GM15510 (cell line): ENCODE measurements around the gene MTX1.

ENCODE experiments used
- POLR2A ChIP-seq: IDR thresholded peaks from 3 replicates; pipeline ENCODE4 v1.6.1; 2011; ENCODE audit warnings: borderline replicate concordance; ENCODE audit not compliant: insufficient read length; ENCODE audit errors: extremely low read depth

Gene MTX1

GRCh38 chr1:155208541-155209311 is at the start of gene MTX1:
TSS of gene MTX1 (plus strand) at chr1:155208695. CDS start at chr1:155208805, 110 bp downstream.
- peak; percentile 63 for TF ChIP-seq POLR2A

GRCh38 chr1:155158991-155159390 is 49.5 kb upstream of the MTX1 start:
- no peak for TF ChIP-seq POLR2A

- no peak for TF ChIP-seq POLR2A
Measured at GRCh38 chr1:155160128-155160527, 48.4 kb upstream of the MTX1 start.

GRCh38 chr1:155166051-155166470 is 42.4 kb upstream of the MTX1 start:
- no peak for TF ChIP-seq POLR2A

GRCh38 chr1:155166471-155167165 is 41.9 kb upstream of the MTX1 start:
- TF ChIP-seq POLR2A: no peak

- TF ChIP-seq POLR2A: no peak
Measured at GRCh38 chr1:155167166-155168104, 41.1 kb upstream of the MTX1 start.

GRCh38 chr1:155168456-155169210 is 39.9 kb upstream of the MTX1 start:
- TF ChIP-seq POLR2A: no peak

GRCh38 chr1:155169541-155169940 is 39.0 kb upstream of the MTX1 start:
- TF ChIP-seq POLR2A: no peak

- no peak for TF ChIP-seq POLR2A
Measured at GRCh38 chr1:155170101-155170785, 38.3 kb upstream of the MTX1 start.

- TF ChIP-seq POLR2A: no peak
Measured at GRCh38 chr1:155170806-155171205, 37.7 kb upstream of the MTX1 start.

- TF ChIP-seq POLR2A: no peak
Measured at GRCh38 chr1:155171836-155172731, 36.4 kb upstream of the MTX1 start.

- TF ChIP-seq POLR2A: peak; percentile 94
Measured at GRCh38 chr1:155172732-155173477, 35.6 kb upstream of the MTX1 start, which contains the start of gene KRTCAP2. TSS of gene KRTCAP2 (minus strand) at chr1:155173304. CDS start at chr1:155173224, 80 bp downstream.
